ENCODE measurements around the gene PRPF40B.
A peak's percentile ranks its signal among the peaks of the same experiment; 100 is the strongest.

PRPF40B gene

DNA sequence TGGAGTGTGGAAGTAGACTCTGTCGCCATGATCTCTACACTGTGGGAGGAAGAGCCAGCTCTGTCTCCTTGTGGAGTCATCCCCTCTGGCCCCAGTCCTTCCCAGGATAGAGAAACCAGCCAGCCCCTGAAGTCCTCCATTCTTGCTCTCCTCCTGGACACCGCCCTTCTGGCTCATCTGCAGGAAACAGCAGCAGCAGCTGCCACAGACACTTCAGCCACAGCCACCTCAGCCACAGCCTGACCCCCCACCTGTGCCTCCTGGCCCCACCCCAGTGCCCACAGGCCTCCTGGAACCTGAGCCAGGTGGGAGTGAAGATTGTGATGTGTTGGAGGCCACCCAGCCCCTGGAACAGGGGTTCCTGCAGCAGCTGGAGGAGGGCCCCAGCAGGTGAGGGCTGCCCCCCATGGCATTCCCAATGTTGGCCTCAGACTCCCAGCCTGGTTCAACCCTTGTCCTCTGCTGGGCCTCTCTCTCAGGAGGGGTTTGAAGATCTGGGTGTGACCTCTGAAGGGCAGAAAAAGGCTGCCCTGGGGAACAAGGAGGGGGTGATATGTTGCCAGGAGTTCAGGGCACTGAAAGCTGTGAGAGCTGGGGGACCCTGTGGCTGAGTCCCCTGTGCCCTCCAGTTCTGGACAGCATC is 10.5 kb downstream of the PRPF40B start:
- TF ChIP-seq, protein P1, sequence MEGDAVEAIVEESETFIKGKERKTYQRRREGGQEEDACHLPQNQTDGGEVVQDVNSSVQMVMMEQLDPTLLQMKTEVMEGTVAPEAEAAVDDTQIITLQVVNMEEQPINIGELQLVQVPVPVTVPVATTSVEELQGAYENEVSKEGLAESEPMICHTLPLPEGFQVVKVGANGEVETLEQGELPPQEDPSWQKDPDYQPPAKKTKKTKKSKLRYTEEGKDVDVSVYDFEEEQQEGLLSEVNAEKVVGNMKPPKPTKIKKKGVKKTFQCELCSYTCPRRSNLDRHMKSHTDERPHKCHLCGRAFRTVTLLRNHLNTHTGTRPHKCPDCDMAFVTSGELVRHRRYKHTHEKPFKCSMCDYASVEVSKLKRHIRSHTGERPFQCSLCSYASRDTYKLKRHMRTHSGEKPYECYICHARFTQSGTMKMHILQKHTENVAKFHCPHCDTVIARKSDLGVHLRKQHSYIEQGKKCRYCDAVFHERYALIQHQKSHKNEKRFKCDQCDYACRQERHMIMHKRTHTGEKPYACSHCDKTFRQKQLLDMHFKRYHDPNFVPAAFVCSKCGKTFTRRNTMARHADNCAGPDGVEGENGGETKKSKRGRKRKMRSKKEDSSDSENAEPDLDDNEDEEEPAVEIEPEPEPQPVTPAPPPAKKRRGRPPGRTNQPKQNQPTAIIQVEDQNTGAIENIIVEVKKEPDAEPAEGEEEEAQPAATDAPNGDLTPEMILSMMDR (IDR thresholded peaks at IDR 0.05) = no peak

DNA sequence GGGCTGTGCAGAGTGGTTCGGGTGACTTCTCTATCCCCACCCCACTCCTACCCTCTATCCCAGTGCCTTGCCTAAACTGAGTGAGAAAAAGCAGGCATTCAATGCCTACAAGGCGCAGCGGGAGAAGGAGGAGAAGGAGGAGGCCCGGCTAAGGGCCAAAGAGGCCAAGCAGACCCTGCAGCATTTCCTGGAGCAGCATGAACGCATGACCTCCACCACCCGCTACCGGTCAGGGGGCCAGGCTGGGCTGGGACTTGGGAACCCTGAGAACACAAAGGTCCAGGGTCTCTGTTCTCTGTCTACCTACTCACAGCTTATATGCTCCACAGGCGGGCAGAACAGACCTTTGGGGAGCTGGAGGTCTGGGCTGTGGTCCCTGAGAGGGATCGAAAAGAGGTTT is 11.7 kb downstream of the PRPF40B start:
- TF ChIP-seq, protein P1 (IDR thresholded peaks at IDR 0.05) = no peak

DNA sequence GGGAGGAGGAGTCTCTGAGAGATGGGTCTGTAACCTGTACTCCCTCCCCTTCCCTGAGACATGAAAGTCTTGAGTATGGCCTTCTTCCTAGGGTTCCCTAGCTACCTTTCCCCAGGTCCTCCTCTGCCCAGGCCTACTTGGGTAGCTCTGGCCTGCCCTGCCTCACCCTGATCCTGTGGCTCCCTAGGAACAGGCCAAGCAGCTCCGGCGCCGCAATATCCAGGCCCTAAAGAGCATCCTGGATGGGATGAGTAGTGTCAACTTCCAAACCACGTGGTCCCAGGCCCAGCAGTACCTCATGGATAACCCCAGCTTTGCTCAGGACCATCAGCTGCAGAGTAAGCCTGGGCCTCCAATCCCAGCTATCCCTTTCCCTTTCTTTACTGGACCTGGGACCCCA is 12.3 kb downstream of the PRPF40B start:
- TF ChIP-seq, protein P1 (IDR thresholded peaks at IDR 0.05) = no peak

DNA sequence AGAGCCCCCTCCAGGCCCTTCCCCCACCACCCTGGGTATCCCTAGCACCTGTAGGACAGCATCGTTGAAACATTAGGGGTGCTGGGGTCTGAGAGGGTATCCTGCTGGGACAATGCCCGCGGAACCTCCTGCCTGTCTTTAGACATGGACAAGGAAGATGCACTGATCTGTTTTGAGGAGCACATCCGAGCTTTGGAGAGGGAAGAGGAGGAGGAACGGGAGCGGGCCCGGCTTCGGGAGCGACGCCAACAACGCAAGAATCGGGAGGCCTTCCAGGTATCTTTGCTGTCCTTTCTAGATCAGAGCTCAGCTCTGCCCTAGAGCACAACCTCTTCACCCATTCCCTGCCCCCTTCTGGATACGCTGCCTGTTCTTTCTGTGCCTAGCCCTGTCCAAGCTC is 13.2 kb downstream of the PRPF40B start:
- TF ChIP-seq, protein P1 (IDR thresholded peaks at IDR 0.05) = no peak

DNA sequence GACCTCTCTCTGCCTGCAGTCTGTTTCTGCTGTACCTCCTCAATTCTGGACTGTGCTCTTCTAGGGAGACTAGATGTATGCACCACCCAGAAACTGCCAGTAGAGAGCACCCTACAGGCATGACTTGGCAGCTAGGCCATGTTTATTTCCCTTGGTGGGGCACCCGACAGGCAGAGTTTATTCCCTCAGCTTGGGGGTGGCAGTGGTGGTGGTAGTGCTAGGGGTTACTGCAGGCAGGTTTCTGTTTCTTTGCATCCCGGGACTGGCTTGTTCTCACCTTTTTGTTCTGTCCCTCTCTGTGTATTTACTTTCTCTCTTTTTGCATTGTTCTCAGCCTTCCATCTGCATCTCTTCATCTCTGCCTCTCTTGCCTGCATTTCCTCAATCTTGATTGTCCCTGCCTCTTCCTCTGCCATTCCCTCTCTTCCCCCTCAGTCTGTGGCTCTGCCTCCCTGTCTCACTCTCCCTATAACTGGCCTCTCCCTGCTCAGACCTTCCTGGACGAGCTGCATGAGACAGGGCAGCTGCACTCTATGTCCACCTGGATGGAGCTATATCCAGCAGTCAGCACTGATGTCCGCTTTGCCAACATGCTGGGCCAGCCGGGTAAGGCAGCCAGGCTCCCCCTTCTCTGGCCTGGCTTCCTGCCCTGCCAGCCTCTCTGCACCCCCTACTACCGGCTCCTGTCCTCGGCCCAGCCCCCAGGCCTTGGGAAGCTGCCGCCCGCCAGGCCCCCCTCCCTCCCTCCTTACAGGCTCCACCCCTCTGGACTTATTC is 13.8 kb downstream of the PRPF40B start:
- TF ChIP-seq, protein P1 (IDR thresholded peaks at IDR 0.05) = peak; percentile 73

DNA sequence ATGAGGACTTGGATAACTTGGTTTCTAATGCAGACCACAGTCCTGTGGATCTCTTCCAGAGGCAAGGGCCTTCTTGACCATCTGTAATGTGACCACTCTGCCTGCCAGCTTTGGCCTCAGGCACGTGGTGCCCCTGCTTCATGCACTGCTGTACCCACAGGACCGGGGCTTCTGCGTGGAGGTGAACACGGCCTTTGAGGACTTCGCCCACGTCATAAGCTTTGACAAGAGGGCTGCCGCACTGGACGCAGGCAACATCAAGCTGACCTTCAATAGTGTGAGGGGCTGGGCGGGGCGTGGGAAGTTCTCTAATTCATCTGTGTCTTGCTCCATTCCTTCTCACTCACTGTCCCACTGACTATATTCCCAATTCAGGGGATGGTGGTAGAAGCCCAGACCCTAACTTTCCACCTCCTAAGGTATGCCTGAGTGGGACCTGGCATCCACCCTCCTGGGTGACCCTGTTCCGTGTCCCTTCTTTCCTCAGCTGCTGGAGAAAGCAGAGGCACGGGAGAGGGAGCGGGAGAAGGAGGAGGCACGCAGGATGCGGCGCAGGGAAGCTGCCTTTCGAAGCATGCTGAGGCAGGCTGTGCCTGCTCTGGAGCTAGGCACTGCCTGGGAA is 18.5 kb downstream of the PRPF40B start:
- TF ChIP-seq, protein P1 (IDR thresholded peaks at IDR 0.05) = no peak

DNA sequence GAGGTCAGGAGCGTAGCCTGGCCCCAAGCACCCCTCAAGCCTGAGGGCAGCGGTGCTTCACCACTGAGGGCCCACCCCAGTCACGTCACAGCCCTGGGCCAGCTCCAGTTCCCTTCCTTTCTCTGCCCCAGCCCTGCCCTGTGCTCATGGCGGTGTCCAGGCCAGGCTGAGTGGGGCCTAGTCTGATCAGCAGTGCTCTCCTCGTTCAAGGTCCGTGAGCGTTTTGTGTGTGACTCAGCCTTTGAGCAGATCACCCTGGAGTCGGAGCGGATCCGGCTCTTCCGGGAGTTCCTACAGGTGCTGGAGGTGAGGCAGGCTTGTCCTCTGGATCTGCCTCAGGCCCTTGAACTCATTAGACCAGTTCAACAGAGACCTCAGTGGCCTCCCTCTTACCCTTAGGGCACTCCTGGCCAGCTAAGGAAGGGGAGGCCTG is 19.0 kb downstream of the PRPF40B start:
- TF ChIP-seq, protein P1 (IDR thresholded peaks at IDR 0.05) = no peak

Data from LNCAP (cell line).